Left renal cortex interstitium (tissue), 4 donors: ENCODE results near the gene PCDHA7. TPM values are rescaled to one million over a fixed set of nuclear protein-coding genes. Genes with fewer than 3 reads are reported as not detected.
"Not testable (repeated sequence)": the region's sequence is repeated elsewhere in the genome, so short reads cannot be mapped to it uniquely, and the experiment has no call there.

Experiments used
- DNase-seq, 4 donors: peaks; one replicate each; pipeline ENCODE4 v3.0.0-alpha.2; 2013; ENCODE audit warnings: low read depth in 4 of 4, low spot score in 2 of 4, missing footprints in 1 of 4
- polyA plus RNA-seq, 4 donors: library from polyadenylated mRNA; unstranded; fragments of 120-200 nt; gene quantifications; one replicate each; pipeline ENCODE4 v1.2.1, GENCODE V29; 2013; ENCODE audit not compliant: insufficient read length in 4 of 4

PCDHA7 gene
- polyA plus RNA-seq, 4 donors: 0.22 to 0.44 (median 0.34) TPM

DNA sequence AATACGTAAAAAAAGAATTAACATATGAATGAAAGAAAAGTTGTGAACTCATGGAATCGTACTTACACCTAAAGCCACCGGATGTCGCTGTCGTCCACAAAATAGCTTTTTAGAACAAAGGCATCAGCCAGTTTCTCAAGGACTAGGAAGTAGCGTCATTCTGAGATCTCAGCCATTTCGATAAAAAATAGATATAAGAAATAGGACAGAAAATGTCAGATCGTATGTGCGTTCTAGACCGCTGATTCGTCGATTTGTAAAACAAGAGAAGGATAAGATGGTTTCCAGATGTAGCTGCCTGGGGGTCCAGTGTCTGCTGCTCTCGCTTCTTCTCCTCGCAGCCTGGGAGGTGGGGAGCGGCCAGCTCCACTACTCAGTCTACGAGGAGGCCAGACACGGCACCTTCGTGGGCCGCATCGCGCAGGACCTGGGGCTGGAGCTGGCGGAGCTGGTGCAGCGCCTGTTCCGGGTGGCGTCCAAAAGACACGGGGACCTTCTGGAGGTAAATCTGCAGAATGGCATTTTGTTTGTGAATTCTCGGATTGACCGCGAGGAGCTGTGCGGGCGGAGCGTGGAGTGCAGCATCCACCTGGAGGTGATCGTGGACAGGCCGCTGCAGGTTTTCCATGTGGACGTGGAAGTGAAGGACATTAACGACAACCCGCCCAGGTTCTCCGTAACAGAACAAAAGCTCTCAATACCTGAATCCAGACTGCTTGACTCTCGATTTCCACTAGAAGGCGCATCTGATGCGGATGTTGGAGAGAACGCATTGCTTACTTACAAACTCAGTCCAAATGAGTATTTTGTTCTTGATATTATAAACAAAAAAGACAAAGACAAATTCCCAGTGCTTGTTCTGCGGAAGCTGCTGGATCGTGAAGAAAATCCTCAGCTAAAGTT lies 22.0 kb downstream of the PCDHA7 start, which contains the start of gene PCDHA10:
PCDHA10 (plus strand) TSS at position 126 of the 903 bp plus-strand sequence; CDS start at position 278, 152 bp downstream.
- no peak for DNase-seq

DNA sequence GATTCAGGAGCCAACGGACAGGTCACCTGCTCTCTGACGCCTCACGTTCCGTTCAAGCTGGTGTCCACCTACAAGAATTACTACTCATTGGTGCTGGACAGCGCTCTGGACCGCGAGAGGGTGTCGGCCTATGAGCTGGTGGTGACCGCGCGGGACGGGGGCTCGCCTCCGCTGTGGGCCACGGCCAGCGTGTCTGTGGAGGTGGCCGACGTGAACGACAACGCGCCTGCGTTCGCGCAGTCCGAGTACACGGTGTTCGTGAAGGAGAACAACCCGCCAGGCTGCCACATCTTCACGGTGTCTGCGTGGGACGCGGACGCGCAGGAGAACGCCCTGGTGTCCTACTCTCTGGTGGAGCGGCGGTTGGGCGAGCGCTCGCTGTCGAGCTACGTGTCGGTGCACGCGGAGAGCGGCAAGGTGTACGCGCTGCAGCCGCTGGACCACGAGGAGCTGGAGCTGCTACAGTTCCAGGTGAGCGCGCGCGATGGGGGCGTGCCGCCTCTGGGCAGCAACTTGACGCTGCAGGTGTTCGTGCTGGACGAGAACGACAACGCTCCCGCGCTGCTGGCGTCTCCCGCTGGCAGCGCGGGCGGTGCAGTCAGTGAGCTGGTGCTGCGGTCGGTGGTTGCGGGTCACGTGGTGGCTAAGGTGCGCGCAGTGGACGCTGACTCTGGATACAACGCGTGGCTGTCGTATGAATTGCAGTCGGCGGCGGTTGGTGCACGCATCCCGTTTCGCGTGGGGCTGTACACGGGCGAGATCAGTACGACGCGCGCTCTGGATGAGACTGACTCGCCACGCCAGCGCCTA lies 23.3 kb downstream of the PCDHA7 start:
- DNase-seq: no peak

DNA sequence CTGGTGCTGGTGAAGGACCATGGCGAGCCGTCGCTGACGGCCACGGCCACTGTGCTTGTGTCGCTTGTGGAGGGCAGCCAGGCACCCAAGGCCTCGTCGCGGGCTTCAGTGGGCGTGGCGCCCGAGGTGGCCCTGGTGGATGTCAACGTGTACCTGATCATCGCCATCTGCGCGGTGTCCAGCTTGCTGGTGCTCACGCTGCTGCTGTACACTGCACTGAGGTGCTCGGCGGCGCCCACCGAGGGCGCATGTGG lies 23.8 kb downstream of the PCDHA7 start:
- DNase-seq: no peak

DNA sequence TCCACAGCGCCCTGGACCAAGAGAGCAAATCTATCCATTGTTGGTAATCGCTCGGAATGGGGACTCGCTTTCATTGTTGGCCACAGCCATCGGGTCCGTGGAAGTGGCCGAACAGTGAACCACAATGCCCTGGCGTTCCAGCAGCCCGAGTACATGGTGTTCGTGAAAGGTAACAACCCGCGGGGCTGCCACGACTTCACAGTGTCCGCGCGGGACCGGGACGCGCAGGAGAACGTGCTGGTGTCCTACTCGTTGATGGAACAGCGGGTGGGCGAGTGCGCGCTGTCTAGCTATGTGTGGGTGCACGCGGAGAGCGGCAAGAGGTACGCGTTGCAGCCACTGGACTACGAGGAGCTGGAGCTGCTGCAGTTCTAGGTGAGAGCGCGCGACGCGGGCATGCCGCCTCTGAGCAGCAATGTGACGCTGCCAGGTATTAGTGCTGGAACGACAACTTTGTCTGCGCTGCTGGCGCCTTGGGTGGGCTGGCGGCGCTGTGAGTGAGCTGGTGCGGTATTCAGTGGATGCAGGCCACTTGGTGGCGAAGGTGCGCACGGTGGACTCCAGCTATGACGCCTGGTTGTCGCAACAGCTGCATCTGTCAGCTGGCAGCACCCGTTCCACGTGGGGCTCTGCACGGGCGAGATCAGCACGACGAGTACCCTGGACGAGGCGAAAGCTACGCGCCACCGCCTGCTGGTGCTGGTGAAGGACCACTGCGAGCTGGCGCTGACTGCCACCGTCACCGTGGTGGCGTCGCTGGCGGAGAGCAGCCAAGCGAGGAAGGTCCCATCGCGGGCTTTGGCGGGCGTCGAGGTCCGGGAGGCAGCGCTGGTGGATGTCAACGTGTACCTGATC lies 28.6 kb downstream of the PCDHA7 start:
- DNase-seq: no peak

DNA sequence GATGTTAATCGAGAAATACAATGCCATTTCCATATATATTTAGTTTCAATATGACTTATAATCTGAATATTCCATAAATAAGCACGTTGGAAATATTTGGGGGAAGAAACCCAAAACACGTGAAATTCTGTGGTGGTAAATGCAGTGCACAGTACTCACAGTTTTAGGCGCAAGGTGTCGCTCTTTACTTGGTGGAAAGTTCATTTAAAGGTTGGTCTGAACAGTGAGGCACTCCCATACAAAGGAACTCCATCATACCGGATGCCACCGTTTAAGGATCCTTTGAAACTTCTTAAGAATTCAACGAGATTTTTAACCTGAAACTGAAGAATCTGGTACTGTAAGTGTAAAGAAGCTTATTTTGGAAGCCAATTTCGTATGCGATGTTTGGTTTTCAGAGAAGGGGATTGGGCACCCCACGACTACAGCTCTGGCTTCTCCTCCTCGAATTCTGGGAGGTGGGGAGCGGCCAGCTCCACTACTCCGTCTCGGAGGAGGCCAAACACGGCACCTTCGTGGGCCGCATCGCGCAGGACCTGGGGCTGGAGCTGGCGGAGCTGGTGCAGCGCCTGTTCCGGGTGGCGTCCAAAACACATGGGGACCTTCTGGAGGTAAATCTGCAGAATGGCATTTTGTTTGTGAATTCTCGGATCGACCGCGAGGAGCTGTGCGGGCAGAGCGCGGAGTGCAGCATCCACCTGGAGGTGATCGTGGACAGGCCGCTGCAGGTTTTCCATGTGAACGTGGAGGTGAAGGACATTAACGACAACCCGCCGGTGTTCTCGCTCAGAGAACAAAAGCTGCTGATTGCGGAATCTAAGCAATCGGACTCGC lies 34.9 kb downstream of the PCDHA7 start, which contains the start of gene PCDHA11:
PCDHA11 (plus strand) TSS at position 237 of the 834 bp plus-strand sequence; CDS start at position 384, 147 bp downstream.
- peak in 1 of 4 donors; percentile 2 for DNase-seq

DNA sequence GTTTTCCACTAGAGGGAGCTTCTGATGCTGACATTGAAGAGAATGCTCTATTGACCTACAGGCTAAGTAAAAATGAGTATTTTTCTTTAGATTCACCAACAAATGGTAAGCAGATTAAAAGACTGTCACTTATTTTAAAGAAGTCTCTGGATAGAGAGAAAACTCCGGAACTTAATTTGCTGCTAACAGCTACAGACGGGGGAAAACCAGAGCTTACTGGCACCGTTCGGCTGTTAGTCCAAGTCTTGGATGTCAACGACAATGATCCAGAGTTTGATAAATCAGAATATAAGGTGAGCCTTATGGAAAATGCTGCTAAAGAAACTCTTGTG lies 35.5 kb downstream of the PCDHA7 start:
- no peak for DNase-seq

DNA sequence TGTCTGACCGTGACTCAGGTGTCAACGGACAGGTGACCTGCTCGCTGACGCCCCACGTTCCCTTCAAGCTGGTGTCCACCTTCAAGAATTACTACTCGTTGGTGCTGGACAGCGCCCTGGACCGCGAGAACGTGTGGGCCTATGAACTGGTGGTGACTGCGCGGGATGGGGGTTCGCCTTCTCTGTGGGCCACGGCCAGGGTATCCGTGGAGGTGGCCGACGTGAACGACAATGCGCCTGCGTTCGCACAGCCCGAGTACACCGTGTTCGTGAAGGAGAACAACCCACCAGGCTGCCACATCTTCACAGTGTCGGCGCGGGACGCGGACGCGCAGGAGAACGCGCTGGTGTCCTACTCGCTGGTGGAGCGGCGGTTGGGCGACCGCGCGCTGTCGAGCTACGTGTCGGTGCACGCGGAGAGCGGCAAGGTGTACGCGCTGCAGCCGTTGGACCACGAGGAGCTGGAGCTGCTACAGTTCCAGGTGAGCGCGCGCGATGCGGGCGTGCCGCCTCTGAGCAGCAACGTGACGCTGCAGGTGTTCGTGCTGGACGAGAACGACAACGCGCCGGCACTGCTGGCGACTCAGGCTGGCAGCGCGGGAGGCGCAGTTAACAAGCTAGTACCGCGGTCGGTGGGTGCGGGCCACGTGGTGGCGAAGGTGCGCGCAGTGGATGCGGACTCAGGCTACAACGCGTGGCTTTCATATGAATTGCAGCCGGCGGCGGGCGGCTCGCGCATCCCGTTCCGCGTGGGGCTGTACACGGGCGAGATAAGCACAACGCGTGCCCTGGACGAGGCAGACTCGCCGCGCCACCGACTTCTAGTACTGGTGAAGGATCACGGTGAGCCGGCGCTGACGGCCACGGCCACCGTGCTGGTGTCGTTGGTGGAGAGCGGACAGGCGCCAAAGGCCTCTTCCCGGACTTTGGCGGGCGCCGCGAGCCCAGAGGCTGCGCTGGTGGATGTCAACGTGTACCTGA lies 36.4 kb downstream of the PCDHA7 start:
- DNase-seq: no peak

DNA sequence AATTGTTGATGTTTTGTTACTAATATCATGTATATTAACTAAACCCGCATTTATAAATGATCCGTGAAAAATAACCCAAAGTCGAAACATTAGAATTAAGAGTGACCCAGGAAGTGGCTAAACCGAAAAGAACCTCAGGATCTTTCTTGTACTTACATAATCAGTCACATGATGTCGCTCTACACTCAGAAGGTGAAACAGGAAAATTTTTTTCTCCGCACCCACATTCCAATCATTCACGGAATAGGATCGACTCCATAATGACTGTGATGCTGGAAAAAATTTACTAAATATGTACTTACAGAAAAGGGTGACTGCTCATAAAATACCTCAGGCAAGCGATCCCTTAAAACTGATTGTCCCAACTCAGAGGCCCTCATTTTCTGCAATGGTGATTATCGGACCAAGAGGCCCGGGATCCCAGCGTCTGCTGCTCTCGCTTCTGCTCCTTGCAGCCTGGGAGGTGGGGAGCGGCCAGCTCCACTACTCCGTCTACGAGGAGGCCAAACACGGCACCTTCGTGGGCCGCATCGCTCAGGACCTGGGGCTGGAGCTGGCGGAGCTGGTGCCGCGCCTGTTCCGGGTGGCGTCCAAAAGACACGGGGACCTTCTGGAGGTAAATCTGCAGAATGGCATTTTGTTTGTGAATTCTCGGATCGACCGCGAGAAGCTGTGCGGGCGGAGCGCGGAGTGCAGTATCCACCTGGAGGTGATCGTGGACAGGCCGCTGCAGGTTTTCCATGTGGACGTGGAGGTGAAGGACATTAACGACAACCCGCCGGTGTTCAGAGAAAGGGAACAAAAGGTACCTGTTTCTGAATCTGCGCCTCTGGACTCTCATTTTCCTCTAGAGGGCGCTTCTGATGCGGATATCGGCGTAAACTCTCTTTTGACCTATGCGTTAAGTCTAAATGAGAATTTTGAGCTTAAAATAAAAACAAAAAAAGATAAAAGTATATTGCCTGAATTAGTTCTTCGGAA lies 41.3 kb downstream of the PCDHA7 start, which contains the start of gene PCDHA12:
PCDHA12 (plus strand) TSS at position 224 of the 981 bp plus-strand sequence; CDS start at position 389, 165 bp downstream.
- DNase-seq: no peak

DNA sequence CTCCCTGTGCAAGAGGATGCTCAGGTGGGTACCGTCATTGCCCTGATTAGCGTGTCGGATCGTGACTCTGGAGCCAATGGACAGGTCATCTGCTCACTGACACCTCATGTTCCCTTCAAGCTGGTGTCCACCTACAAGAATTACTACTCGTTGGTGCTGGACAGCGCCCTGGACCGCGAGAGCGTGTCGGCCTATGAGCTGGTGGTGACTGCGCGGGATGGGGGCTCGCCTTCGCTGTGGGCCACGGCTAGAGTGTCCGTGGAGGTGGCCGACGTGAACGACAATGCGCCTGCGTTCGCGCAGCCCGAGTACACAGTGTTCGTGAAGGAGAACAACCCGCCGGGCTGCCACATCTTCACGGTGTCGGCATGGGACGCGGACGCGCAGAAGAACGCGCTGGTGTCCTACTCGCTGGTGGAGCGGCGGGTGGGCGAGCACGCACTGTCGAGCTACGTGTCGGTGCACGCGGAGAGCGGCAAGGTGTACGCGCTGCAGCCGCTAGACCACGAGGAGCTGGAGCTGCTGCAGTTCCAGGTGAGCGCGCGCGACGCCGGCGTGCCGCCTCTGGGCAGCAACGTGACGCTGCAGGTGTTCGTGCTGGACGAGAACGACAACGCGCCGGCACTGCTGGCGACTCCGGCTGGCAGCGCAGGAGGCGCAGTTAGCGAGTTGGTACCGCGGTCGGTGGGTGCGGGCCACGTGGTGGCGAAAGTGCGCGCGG lies 42.6 kb downstream of the PCDHA7 start:
- DNase-seq: not testable (repeated sequence)

DNA sequence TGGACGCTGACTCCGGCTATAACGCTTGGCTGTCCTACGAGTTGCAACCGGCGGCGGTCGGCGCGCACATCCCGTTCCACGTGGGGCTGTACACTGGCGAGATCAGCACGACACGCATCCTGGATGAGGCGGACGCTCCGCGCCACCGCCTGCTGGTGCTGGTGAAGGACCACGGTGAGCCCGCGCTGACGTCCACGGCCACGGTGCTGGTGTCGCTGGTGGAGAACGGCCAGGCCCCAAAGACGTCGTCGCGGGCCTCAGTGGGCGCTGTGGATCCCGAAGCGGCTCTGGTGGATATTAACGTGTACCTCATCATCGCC lies 43.2 kb downstream of the PCDHA7 start:
- DNase-seq: no peak

DNA sequence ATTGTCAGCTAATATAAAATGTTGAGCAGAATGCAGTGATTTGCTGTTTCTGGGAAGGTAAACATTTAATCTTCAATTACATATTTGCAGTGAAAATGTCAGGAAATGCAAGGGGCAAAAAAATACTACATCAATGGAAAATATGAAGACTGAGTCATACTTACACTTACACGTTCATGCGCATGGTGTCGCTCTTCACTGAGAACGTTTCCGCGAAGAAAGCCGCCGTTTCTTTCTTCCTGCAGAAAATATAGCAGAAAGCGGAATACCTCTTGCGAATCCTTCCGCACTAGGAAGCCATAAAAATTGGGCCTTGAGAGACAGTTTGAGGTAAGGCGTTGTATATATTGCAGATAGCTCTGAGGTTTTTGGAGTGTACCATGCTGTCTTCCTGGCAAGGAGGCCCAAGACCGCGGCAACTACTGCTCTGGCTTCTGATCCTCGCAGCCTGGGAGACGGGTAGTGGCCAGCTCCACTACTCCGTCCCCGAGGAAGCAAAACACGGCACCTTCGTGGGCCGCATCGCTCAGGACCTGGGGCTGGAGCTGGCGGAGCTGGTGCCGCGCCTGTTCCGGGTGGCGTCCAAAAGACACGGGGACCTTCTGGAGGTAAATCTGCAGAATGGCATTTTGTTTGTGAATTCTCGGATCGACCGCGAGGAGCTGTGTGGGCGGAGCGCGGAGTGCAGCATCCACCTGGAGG lies 48.0 kb downstream of the PCDHA7 start, which contains the start of gene PCDHA13:
PCDHA13 (plus strand) TSS at position 236 of the 702 bp plus-strand sequence; CDS start at position 381, 145 bp downstream.
- DNase-seq: no peak

DNA sequence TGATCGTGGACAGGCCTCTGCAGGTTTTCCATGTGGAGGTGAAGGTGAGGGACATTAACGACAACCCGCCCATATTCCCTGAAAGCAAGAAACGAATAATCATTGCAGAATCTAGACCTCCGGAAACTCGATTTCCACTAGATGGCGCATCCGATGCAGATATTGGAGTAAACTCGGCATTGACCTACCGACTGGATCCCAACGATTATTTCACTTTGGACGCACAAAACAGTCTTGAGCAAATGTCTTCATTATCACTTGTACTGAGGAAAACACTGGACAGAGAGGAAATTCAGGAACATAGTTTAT lies 48.5 kb downstream of the PCDHA7 start:
- DNase-seq: no peak

DNA sequence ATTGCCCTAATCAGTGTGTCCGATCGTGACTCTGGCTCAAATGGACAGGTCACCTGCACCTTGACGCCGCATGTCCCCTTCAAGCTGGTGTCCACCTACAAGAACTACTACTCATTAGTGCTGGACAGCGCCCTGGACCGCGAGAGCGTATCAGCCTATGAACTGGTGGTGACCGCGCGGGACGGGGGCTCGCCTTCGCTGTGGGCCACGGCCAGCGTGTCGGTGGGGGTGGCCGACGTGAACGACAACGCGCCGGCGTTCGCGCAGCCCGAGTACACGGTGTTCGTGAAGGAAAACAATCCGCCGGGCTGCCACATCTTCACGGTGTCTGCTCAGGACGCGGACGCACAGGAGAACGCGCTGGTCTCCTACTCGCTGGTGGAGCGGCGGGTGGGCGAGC lies 49.3 kb downstream of the PCDHA7 start:
- no peak for DNase-seq

DNA sequence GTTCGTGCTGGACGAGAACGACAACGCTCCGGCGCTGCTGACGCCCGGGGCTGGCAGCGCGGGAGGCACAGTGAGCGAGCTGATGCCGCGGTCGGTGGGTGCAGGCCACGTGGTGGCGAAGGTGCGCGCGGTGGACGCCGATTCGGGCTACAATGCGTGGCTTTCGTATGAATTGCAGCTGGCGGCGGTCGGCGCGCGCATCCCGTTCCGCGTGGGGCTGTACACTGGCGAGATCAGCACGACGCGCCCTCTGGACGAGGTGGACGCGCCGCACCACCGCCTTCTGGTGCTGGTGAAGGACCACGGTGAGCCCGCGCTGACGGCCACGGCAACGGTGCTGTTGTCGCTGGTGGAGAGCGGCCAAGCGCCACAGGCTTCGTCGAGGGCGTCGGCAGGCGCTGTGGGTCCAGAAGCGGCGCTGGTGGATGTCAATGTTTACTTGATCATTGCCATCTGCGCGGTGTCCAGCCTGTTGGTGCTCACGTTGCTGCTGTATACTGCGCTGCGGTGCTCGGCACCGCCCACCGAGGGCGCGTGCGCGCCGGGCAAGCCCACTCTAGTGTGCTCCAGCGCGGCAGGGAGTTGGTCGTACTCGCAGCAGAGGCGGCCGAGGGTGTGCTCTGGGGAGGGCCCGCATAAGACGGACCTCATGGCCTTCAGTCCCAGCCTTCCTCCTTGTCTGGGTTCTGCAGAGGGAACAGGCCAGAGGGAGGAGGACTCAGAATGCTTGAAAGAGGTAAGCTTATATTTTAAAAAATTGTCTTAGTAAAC lies 50.0 kb downstream of the PCDHA7 start:
- no peak for DNase-seq
